Nucleus accumbens (tissue), 56 donors: Measurements from ENCODE around the gene RAP1A.
"Not testable (repeated sequence)": the region's sequence is repeated elsewhere in the genome, so short reads cannot be mapped to it uniquely, and the experiment has no call there.

Experiments used
- DNase-seq, 56 donors: peaks; one replicate each; lab custom pipeline; 2025; lab: John Stamatoyannopoulos, UW

RAP1A gene

GRCh38 chr1:111658622-111659021 is 39.0 kb downstream of the RAP1A start:
- no peak for DNase-seq

- DNase-seq: peak in 1 of 56 donors; percentile 5
Measured at GRCh38 chr1:111660204-111661150, 40.9 kb downstream of the RAP1A start.

- DNase-seq: no peak
Measured at GRCh38 chr1:111664652-111665051, 45.1 kb downstream of the RAP1A start.

- no peak for DNase-seq
Measured at GRCh38 chr1:111665497-111665896, 45.9 kb downstream of the RAP1A start.

- no peak for DNase-seq
Measured at GRCh38 chr1:111666828-111667227, 47.2 kb downstream of the RAP1A start.

- DNase-seq: no peak
Measured at GRCh38 chr1:111669268-111669667, 49.7 kb downstream of the RAP1A start.

- no peak for DNase-seq
Measured at GRCh38 chr1:111671852-111672251, 52.3 kb downstream of the RAP1A start.

- no peak for DNase-seq
Measured at GRCh38 chr1:111672331-111672730, 52.7 kb downstream of the RAP1A start.

GRCh38 chr1:111677604-111678003 is 58.0 kb downstream of the RAP1A start:
- DNase-seq: no peak

GRCh38 chr1:111679541-111679940 is 60.0 kb downstream of the RAP1A start:
- DNase-seq: no peak

- not testable (repeated sequence) for DNase-seq
Measured at GRCh38 chr1:111680212-111680800, 60.7 kb downstream of the RAP1A start.

GRCh38 chr1:111685293-111686153 is 65.9 kb downstream of the RAP1A start:
- DNase-seq: not testable (repeated sequence)

- DNase-seq: peak in 14 of 56 donors; percentile 1 to 54 (median 9)
Measured at GRCh38 chr1:111690306-111690617, 70.7 kb downstream of the RAP1A start.

- DNase-seq: no peak
Measured at GRCh38 chr1:111691886-111692285, 72.3 kb downstream of the RAP1A start.

- no peak for DNase-seq
Measured at GRCh38 chr1:111695801-111696200, 76.2 kb downstream of the RAP1A start.

- no peak for DNase-seq
Measured at GRCh38 chr1:111696330-111696729, 76.7 kb downstream of the RAP1A start.

- no peak for DNase-seq
Measured at GRCh38 chr1:111699268-111699667, 79.7 kb downstream of the RAP1A start.

GRCh38 chr1:111702504-111703050 is 83.0 kb downstream of the RAP1A start:
- DNase-seq: no peak

GRCh38 chr1:111704240-111704639 is 84.7 kb downstream of the RAP1A start:
- DNase-seq: no peak

- DNase-seq: no peak
Measured at GRCh38 chr1:111704776-111705175, 85.2 kb downstream of the RAP1A start.

- DNase-seq: no peak
Measured at GRCh38 chr1:111705841-111706240, 86.3 kb downstream of the RAP1A start.
